ENCODE results near the gene ARPP21.

Gene ARPP21

GRCh38 chr3:35680866-35681650 lies 41.7 kb downstream of the ARPP21 start:
- H3K4me3 ChIP-seq (ENCODE audit: low read depth, low read length): no peak overlapping the region
- no peak for DNase-seq (ENCODE audit: low read depth)
- no peak for TF ChIP-seq CTCF (IDR thresholded peaks at IDR 0.05; ENCODE audit: low read depth, low read length, missing control alignments)

DNA sequence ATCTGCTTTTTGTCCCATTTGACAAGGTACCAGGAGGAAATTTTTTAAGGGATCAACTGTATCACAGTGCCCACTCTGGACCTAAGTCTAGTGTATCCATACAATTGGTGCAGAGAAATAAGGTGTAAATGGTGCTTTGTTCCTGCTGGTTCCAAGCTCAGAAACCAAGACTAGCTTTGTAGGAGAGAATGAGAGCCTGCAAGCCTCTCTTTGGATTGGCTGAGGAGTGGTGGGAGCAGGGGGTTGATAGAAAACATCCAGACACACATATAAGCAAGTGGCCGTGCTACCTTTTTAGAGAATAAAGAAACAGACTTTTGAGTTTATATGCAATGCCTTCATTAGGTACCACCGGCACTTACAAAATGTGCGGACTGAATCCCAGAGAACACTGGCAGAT lies 45.8 kb downstream of the ARPP21 start:
- H3K4me3 ChIP-seq (ENCODE audit: low read depth, low read length): no peak overlapping the region
- TF ChIP-seq CTCF (IDR thresholded peaks at IDR 0.05; ENCODE audit: low read depth, low read length, missing control alignments): no peak
- no peak for DNase-seq (ENCODE audit: low read depth)

GRCh38 chr3:35688826-35689225 lies 49.5 kb downstream of the ARPP21 start:
- TF ChIP-seq CTCF (IDR thresholded peaks at IDR 0.05; ENCODE audit: low read depth, low read length, missing control alignments): no peak
- no peak overlapping the region for H3K4me3 ChIP-seq (ENCODE audit: low read depth, low read length)
- DNase-seq (ENCODE audit: low read depth): no peak

GRCh38 chr3:35690271-35690670 lies 50.9 kb downstream of the ARPP21 start:
- no peak for DNase-seq (ENCODE audit: low read depth)
- H3K4me3 ChIP-seq (ENCODE audit: low read depth, low read length): no peak overlapping the region
- TF ChIP-seq CTCF (IDR thresholded peaks at IDR 0.05; ENCODE audit: low read depth, low read length, missing control alignments): no peak

- TF ChIP-seq CTCF (IDR thresholded peaks at IDR 0.05; ENCODE audit: low read depth, low read length, missing control alignments): no peak
- H3K4me3 ChIP-seq (ENCODE audit: low read depth, low read length): no peak overlapping the region
- no peak for DNase-seq (ENCODE audit: low read depth)
Observed at GRCh38 chr3:35705904-35706303, 66.6 kb downstream of the ARPP21 start.

DNA sequence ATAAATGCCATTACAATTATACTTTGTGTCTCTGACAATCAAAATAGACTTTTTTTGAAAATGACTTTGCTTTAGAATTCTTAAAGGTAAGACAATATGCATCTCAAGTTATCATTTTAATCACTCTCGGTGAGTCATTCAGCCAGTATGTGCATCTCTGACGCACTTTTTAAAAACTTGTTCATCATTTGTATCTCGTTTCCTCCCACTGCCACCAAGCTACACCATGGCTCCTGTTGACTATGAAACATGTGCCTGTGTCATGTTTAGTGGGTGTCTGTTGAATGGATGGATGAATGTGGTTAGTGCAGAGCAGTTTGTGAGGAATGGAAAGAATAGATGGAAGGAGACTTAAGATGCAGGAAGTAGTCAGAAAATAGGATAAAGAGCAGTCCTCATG lies 68.6 kb downstream of the ARPP21 start:
- TF ChIP-seq CTCF (IDR thresholded peaks at IDR 0.05; ENCODE audit: low read depth, low read length, missing control alignments): no peak
- no peak for DNase-seq (ENCODE audit: low read depth)

More for the DNA sequence above, 68.6 kb downstream of the ARPP21 start:
- no peak overlapping the region for H3K4me3 ChIP-seq (ENCODE audit: low read depth, low read length)
